ENCODE results near the gene DEDD. TPM values are rescaled to one million over a fixed set of nuclear protein-coding genes. Genes with fewer than 3 reads are reported as not detected.

The DEDD gene
- 10 to 100 TPM; 32.9 to 40.0 TPM for total RNA-seq
- total RNA-seq: 31.0 to 51.9 reads per million in 2 donors

DNA sequence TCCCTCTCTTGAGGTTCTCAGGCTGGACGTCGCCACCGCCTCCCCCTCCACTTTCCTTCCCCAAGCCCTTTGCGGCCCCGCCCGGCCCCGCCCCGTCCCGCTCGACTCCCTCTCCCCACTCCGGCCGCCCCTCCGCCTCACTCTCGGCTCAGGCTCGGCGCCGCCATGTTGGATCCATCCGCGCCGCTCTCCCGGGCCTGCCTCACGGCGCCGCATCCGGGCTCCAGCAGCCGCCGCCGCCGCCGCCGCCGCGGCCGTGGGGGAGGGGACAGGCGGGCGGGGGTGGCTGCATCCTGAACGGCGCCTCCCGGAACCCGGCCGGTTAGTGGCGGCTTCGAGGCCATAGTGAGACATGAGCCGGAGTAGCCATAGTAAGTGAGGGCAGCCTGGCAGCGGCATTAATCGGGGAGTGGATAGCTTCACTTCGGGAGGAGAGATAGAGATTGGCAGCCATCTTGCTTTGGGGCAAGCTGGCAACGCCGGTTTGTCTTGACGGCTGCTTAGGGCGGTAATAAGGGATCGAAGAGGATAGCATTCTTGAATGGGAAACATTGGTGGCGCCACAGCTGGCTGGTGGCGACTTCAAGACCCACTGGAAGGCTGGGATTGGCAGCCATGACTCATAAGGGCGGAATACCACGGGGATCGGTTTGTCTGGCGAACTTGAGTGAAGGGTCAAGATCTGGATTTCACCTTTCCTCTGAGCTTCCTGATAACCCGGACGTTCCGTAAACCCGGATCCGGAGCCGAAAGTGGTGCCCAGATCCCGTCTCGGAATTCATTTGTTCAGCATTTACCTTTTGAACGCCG is at the start of gene DEDD:
DEDD (minus strand) TSS at position 258 of the 810 bp plus-strand sequence. CDS start 8,205 bp downstream, outside the sequence.
- no peak within 1 kb of the TSS for H3K4me3 Mint-ChIP-seq
- peak; percentile 81 to 89 (median 86) for DNase-seq
- H3K9me3 ChIP-seq (ENCODE audit: control insufficient read depth, low read length, poor library complexity, severe bottlenecking): no peaks in the 10 kb centered on the region
- no peaks in the 10 kb centered on the region for H3K27me3 Mint-ChIP-seq
- H3K27ac Mint-ChIP-seq: no peak within 1 kb of the TSS
- peaks cover 3% of the 10 kb centered on the region for H3K36me3 Mint-ChIP-seq (ENCODE audit: low read depth)
- H3K4me1 Mint-ChIP-seq: peaks cover 33% of the 10 kb centered on the region
- ATAC-seq: peak; percentile 97

DNA sequence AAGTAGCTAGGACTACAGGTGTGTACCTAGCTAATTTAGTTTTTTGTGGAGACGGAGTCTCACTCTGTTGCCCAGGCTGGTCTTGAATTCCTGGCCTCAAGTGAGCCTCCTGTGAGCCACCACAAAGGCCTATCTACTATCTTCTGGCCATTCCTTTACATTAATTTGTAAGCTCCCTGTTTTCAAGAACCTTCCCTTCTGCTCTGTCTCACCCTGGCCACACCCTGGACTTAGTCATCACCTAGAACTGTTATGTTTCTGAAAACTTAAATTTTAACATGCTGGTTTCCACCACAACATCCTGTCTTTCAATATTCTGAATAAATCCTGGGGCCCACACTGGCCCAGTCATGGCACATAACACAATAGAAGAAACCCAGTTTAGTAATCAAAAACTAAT is 49.7 kb upstream of the DEDD start:
- Mint-ChIP-seq H3K27me3 (no peaks in the 10 kb centered on the region), H3K4me3 (peak overlapping the region; percentile 88), H3K27ac (peak overlapping the region; percentile 95), H3K36me3 (ENCODE audit: low read depth) (peaks cover 1% of the 10 kb centered on the region), H3K4me1 (peaks cover 66% of the 10 kb centered on the region)
- ATAC-seq (peak; percentile 45), DNase-seq (no peak)
- H3K9me3 ChIP-seq (ENCODE audit: control insufficient read depth, low read length, poor library complexity, severe bottlenecking): no peaks in the 10 kb centered on the region

DNA sequence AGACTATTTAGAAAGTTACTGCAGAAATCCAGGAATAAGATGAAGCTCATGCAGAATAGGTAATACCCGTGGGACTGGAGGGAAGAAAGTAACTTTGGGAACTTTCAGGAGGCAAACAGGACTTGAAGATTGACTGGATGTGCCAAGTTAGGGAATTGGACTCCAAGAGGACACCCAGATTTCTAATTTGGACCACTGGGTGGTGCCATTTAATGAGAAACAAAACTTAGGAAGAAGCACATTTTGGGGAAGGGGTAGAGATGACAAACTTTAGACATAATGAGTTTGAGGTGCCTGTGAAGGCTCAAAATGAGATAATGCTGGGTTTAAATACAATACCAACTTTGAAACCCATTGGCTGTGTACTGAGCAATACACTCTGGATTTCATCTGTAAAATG is 48.2 kb upstream of the DEDD start:
- H3K9me3 ChIP-seq (ENCODE audit: control insufficient read depth, low read length, poor library complexity, severe bottlenecking): no peaks in the 10 kb centered on the region
- DNase-seq (no peak), ATAC-seq (no peak)
- Mint-ChIP-seq H3K27ac (peak overlapping the region; percentile 59), H3K27me3 (no peaks in the 10 kb centered on the region), H3K4me3 (peak overlapping the region; percentile 52), H3K36me3 (ENCODE audit: low read depth) (peaks cover 3% of the 10 kb centered on the region), H3K4me1 (peaks cover 66% of the 10 kb centered on the region)

DNA sequence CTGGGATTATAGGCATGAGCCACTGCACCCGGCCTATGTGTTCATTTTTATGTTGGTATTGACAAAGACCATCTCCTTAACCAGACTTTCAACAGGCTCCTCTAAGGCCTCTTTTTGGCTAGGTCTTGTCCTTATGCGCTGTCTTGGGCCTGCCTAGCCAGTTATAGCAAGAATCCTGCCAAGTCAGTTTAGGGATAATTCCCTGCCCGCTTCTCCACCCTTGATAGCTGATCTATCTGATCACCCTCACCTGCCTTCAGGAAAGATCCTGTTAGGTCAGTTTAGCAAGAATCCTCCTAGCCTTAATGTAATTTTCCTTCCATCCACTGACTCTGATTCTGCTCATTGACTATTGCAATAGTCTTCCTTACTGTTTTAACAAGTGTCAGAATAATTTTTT is 47.2 kb upstream of the DEDD start:
- H3K9me3 ChIP-seq (ENCODE audit: control insufficient read depth, low read length, poor library complexity, severe bottlenecking): no peaks in the 10 kb centered on the region
- Mint-ChIP-seq H3K27me3 (no peaks in the 10 kb centered on the region), H3K4me1 (peaks cover 63% of the 10 kb centered on the region), H3K27ac (peak overlapping the region; percentile 59), H3K4me3 (peak overlapping the region; percentile 28), H3K36me3 (ENCODE audit: low read depth) (peaks cover 4% of the 10 kb centered on the region)
- DNase-seq (no peak), ATAC-seq (no peak)

DNA sequence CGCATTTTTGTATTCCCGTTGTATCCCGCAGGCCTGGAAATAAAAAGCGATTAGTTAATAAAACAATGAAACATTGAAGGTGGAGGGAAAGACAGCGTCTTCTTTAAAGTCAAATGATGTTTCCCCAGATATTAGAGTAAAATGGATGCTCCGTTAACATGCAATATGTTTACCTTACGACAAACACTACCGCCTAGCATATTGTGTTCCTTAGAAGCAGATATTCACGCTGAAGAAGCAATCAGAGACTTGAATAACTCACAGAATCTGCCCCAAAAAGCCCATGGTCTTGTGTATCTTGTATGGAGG is 45.4 kb upstream of the DEDD start:
- ATAC-seq (no peak), DNase-seq (no peak)
- peak overlapping the region; percentile 93 for H3K27ac Mint-ChIP-seq
- peak overlapping the region; percentile 100 for H3K4me3 Mint-ChIP-seq
- peaks cover 57% of the 10 kb centered on the region for H3K4me1 Mint-ChIP-seq
- no peaks in the 10 kb centered on the region for H3K27me3 Mint-ChIP-seq
- no peaks in the 10 kb centered on the region for H3K9me3 ChIP-seq (ENCODE audit: control insufficient read depth, low read length, poor library complexity, severe bottlenecking)
- H3K36me3 Mint-ChIP-seq (ENCODE audit: low read depth): peaks cover 10% of the 10 kb centered on the region

DNA sequence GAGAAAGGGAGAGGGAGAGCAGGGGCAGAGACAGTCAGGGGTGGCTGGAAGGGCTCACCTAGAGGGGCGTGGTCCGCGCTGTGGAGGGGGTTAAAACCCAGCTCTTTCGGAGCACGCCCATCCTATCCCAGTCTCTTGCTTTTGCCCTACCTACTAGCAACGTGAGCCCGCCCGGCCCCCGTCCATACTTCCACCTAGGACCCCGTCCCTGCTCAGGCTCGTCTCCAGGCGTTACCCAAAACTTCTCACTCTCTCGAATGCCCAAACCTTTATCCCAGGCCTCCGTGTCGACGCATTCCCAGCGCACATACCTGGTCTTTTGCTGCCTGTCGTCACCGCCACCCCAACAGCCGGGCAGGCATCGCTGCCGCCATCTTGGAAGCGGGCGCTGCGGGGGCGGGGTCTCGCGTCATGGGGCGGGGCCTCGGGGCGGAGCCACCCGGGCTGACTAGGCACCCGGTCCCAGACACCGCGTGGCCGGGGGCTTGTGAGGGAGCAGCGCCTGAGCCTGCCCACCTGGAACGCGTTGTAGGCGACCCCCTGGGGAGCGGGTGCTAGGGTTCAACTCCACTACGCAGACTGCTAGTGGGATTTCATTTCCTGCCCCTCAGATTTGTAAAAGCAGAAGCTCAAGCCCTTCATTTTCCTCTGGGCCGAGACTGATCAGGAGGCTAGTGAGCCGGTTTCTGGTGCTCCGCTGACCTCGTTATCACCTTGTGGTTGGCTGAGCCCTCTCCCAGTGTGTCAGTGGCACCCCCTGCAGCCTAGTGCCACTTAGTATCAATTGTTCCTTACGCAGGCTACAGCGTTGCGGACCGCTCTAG is 44.9 kb upstream of the DEDD start, which contains the start of gene B4GALT3:
B4GALT3 (minus strand) TSS at position 396 of the 824 bp plus-strand sequence. CDS start 1,447 bp downstream, outside the sequence.
- DNase-seq: peak; percentile 91 to 95 (median 93)
- ATAC-seq: peak; percentile 93
- no peaks in the 10 kb centered on the region for H3K27me3 Mint-ChIP-seq
- peaks cover 59% of the 10 kb centered on the region for H3K4me1 Mint-ChIP-seq
- peaks cover 10% of the 10 kb centered on the region for H3K36me3 Mint-ChIP-seq (ENCODE audit: low read depth)
- peak within 1 kb of the TSS; percentile 100 for H3K4me3 Mint-ChIP-seq
- peak within 1 kb of the TSS; percentile 93 for H3K27ac Mint-ChIP-seq
- no peaks in the 10 kb centered on the region for H3K9me3 ChIP-seq (ENCODE audit: control insufficient read depth, low read length, poor library complexity, severe bottlenecking)

- no peaks in the 10 kb centered on the region for H3K27me3 Mint-ChIP-seq
- peaks cover 55% of the 10 kb centered on the region for H3K4me1 Mint-ChIP-seq
- H3K27ac Mint-ChIP-seq: peak overlapping the region; percentile 93
- ATAC-seq: no peak
- no peak for DNase-seq
- no peaks in the 10 kb centered on the region for H3K9me3 ChIP-seq (ENCODE audit: control insufficient read depth, low read length, poor library complexity, severe bottlenecking)
- H3K4me3 Mint-ChIP-seq: peak overlapping the region; percentile 100
- peaks cover 10% of the 10 kb centered on the region for H3K36me3 Mint-ChIP-seq (ENCODE audit: low read depth)
Observed at GRCh38 chr1:161176468-161177111, 44.1 kb upstream of the DEDD start.

DNA sequence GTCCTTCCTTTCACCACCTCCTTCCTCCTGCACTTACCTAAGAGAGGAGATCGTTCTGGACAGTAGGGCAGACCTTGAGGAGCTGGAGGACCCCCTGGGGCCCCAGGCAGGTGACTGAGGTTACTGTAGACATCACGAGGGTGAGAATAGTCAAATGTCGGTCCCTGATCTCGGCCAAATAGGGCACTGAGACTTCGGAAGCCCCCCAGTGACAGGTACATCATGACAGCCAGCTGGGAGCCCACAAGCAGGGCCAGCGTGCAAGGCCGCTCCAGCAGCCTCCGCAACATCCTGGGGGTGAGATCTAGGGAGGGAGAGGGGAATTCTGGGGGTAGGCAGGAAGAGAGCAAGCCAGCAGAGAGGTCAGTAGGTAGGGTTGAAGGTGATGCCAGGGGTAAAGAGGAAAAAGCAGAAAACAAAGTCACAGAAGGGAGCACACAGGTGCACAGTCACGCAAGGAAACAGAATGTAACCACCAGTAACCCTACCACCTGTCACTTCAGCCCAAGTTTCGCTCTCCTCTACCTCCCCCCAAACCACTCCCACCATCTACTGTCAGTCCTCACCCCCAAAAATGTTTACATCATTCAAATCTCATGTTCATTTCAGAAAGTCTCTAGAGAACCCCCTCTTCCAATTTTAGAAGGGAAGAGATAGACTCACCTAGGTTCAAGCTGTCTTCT is 43.4 kb upstream of the DEDD start:
- ATAC-seq (no peak), DNase-seq (no peak)
- H3K27ac Mint-ChIP-seq: peak overlapping the region; percentile 93
- peaks cover 57% of the 10 kb centered on the region for H3K4me1 Mint-ChIP-seq
- no peaks in the 10 kb centered on the region for H3K9me3 ChIP-seq (ENCODE audit: control insufficient read depth, low read length, poor library complexity, severe bottlenecking)
- H3K4me3 Mint-ChIP-seq: peak overlapping the region; percentile 100
- peaks cover 12% of the 10 kb centered on the region for H3K36me3 Mint-ChIP-seq (ENCODE audit: low read depth)
- H3K27me3 Mint-ChIP-seq: no peaks in the 10 kb centered on the region

GRCh38 chr1:161174911-161175310 is 42.4 kb upstream of the DEDD start:
- DNase-seq (no peak), ATAC-seq (no peak)
- H3K27ac Mint-ChIP-seq: peak overlapping the region; percentile 93
- no peaks in the 10 kb centered on the region for H3K27me3 Mint-ChIP-seq
- no peaks in the 10 kb centered on the region for H3K9me3 ChIP-seq (ENCODE audit: control insufficient read depth, low read length, poor library complexity, severe bottlenecking)
- H3K4me1 Mint-ChIP-seq: peaks cover 51% of the 10 kb centered on the region
- peaks cover 12% of the 10 kb centered on the region for H3K36me3 Mint-ChIP-seq (ENCODE audit: low read depth)
- H3K4me3 Mint-ChIP-seq: no peak overlapping the region

DNA sequence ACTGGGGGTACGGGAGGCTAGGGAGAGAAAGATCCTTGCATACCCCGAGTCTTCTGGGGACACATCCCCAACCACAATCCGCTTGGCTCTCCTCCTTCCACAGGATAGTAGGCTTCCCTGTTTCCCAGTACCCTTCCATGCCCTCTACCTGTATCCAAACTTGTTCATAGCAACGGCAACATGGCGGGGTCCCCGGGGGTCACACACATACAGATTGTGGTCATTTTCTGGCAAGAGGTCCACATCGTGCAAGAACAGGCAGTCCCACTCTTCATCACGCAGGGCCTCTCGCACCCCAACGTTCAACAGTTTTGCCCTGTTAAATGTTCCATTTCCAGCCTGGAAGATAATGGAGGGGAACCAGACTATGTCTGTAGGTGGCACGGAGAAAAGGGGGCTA is 41.2 kb upstream of the DEDD start:
- peaks cover 50% of the 10 kb centered on the region for H3K4me1 Mint-ChIP-seq
- ATAC-seq (no peak), DNase-seq (no peak)
- H3K9me3 ChIP-seq (ENCODE audit: control insufficient read depth, low read length, poor library complexity, severe bottlenecking): no peaks in the 10 kb centered on the region
- no peaks in the 10 kb centered on the region for H3K27me3 Mint-ChIP-seq
- H3K4me3 Mint-ChIP-seq: no peak overlapping the region
- H3K27ac Mint-ChIP-seq: peak overlapping the region; percentile 87
- H3K36me3 Mint-ChIP-seq (ENCODE audit: low read depth): peaks cover 12% of the 10 kb centered on the region

DNA sequence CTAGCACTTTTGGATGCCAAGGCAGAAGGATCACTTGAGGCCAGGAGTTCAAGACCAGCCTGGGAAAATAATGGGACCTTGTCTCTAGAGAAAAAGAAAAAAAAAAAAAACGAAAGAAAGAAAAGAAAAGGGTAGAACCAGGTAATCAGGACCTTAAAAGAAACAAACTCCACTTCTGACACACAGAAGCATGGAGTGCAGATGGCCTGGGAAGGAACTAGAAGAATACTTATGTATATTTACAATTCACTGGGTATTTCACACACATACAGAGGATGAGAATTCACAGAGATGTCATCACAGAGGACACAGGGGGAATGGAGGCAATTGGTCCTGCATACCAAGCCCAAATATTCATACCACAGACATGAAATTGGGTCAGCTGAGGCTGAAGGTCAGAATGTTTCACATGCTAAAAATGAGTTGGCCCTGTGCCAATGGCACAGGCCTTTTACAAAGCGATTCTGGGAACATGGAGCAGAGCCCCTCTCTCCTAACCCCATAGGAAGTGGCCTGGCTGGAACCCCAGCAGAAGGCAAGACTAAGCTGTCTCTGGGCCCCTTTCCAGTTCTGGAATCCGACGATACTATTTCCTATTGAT is 40.4 kb upstream of the DEDD start:
- H3K9me3 ChIP-seq (ENCODE audit: control insufficient read depth, low read length, poor library complexity, severe bottlenecking): no peaks in the 10 kb centered on the region
- Mint-ChIP-seq H3K4me3 (no peak overlapping the region), H3K27me3 (no peaks in the 10 kb centered on the region), H3K4me1 (peaks cover 52% of the 10 kb centered on the region), H3K36me3 (ENCODE audit: low read depth) (peaks cover 12% of the 10 kb centered on the region), H3K27ac (peak overlapping the region; percentile 87)
- DNase-seq (no peak), ATAC-seq (no peak)

DNA sequence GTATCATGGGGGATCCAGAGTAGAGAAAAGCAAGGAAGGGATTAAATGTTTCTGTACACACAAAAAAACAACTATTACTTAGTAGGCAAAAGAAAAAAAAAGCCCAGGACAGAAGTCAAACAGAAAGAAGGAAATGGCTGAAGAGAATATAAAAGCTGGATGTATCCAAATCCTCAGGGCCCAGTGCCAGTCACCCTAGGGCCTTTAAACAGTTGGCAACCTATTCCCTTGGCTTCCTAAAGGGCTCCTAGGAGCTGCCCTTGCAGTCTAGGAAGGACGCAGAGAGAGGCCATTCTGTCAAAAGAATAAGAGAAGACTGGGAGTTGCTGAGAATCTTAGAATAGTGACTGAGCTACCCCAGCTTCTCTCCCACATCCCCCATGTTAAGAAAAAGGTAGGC is 39.9 kb upstream of the DEDD start:
- H3K9me3 ChIP-seq (ENCODE audit: control insufficient read depth, low read length, poor library complexity, severe bottlenecking): no peaks in the 10 kb centered on the region
- H3K4me1 Mint-ChIP-seq: peaks cover 49% of the 10 kb centered on the region
- H3K27ac Mint-ChIP-seq: peak overlapping the region; percentile 87
- ATAC-seq (no peak), DNase-seq (no peak)
- H3K4me3 Mint-ChIP-seq: no peak overlapping the region
- H3K36me3 Mint-ChIP-seq (ENCODE audit: low read depth): peaks cover 12% of the 10 kb centered on the region
- H3K27me3 Mint-ChIP-seq: no peaks in the 10 kb centered on the region
